GM13976 (cell line): Measurements from ENCODE around the gene KDM4B.

Source experiments
- DNase-seq: peaks from one replicate; pipeline ENCODE4 v3.0.0; 2012; ENCODE audit warnings: low spot score
- CTCF ChIP-seq: IDR thresholded peaks from 2 replicates; pipeline ENCODE4 v1.5.1; 2012; ENCODE audit warnings: borderline replicate concordance, mild to moderate bottlenecking; ENCODE audit not compliant: insufficient read depth; ENCODE audit errors: extremely low read depth, missing control alignments, control extremely low read depth
- in situ Hi-C: fragments of 300-500 bp; cut with MboI; formaldehyde crosslinking; loops from one replicate; pipeline ENCODE4 v1.12.0; 2022; ENCODE audit warnings: low sequenced_read_pairs, mixed read lengths, inconsistent platforms; ENCODE audit not compliant: unreplicated experiment

Gene KDM4B

GRCh38 chr19:5030822-5031221 lies 61.9 kb downstream of the KDM4B start:
- no peak for DNase-seq
- in situ Hi-C loops = loop anchor here (10.0 kb wide), 2 partner anchors 156 to 226 kb away; no protein-coding TSS in a partner anchor
- no peak for TF ChIP-seq CTCF

GRCh38 chr19:5031231-5032100 lies 62.6 kb downstream of the KDM4B start:
- peak; percentile 94 for DNase-seq
- in situ Hi-C loops = loop anchor here (10.0 kb wide), 2 partner anchors 157 to 227 kb away; no protein-coding TSS in a partner anchor
- TF ChIP-seq CTCF = peak; percentile 94

GRCh38 chr19:5032101-5032967 lies 63.4 kb downstream of the KDM4B start:
- in situ Hi-C loops = loop anchor here (10.0 kb wide), 2 partner anchors 158 to 228 kb away; no protein-coding TSS in a partner anchor
- DNase-seq = no peak
- no peak for TF ChIP-seq CTCF

GRCh38 chr19:5035105-5035761 lies 66.3 kb downstream of the KDM4B start:
- no peak for DNase-seq
- no peak for TF ChIP-seq CTCF
- in situ Hi-C loops = loop anchor here (10.0 kb wide), 2 partner anchors 160 to 230 kb away; no protein-coding TSS in a partner anchor

- no peak for DNase-seq
- in situ Hi-C loops = loop anchor here (10.0 kb wide), 2 partner anchors 161 to 231 kb away; no protein-coding TSS in a partner anchor
- TF ChIP-seq CTCF = no peak
Observed at GRCh38 chr19:5035793-5036697, 67.1 kb downstream of the KDM4B start.
